K562 (cell line): ENCODE results near the gene SNX27. TPM values are rescaled to one million over a fixed set of nuclear protein-coding genes. Genes with fewer than 3 reads are reported as not detected.

Source experiments
- DMBX1 ChIP-seq: fragments of 250-450 bp; sonication (Bioruptor Pico); IDR thresholded peaks from 2 replicates; pipeline ENCODE4 v1.8.0; 2022; ENCODE audit warnings: inconsistent platforms, mild to moderate bottlenecking, moderate library complexity, borderline replicate concordance
- JUN ChIP-seq, 2 experiments: sonication (generic) in 1 of 2; formaldehyde crosslinking in 1 of 2; IDR thresholded peaks; 2 replicates each; pipeline versions ENCODE4 v1.6.1 to v1.8.0; 2012 to 2022; ENCODE audit warnings: borderline replicate concordance in 2 of 2, mild to moderate bottlenecking in 2 of 2, improper control_type of control experiment in 1 of 2, low read depth in 1 of 2, low read length in 1 of 2, missing genetic modification reagents in 1 of 2
- PREB ChIP-seq: sonication (generic); formaldehyde crosslinking; IDR thresholded peaks from 2 replicates; pipeline ENCODE4 v1.8.1; 2023; ENCODE audit warnings: mild to moderate bottlenecking, missing genetic modification reagents
- PYGO2 ChIP-seq: fragments of 450-650 bp; IDR thresholded peaks from 2 replicates; pipeline ENCODE4 v1.6.1; 2016; ENCODE audit warnings: mild to moderate bottlenecking, missing genetic modification characterization, moderate library complexity, missing compliant biosample characterization
- RREB1 ChIP-seq: fragments of 250-450 bp; sonication (Bioruptor Pico); IDR thresholded peaks from 2 replicates; pipeline ENCODE4 v1.4.0; 2020
- ZFPM2 ChIP-seq: fragments of 250-450 bp; sonication (Bioruptor Pico); IDR thresholded peaks from 2 replicates; pipeline ENCODE4 v1.5.1; 2022; ENCODE audit warnings: mild to moderate bottlenecking
- polyA plus RNA-seq, 8 experiments: library from polyadenylated mRNA; depleted of rRNA in 4 of 8; stranded (reverse) in 5 of 8; unstranded in 3 of 8; fragments of >200 nt; fragmentation: Nextera tagmentation in 2 of 8; fragmentation: Illumina TruSeq in 1 of 8; extraction: Ambion mirVana in 2 of 8; extraction: Trizol in 1 of 8; gene quantifications; 2 replicates each; pipeline versions ENCODE4 v1.2.1 to v1.2.3, GENCODE V29; 2011 to 2014; ENCODE audit warnings: inconsistent platforms in 1 of 8, missing spikeins in 1 of 8
- total RNA-seq, 7 experiments: library from RNA; depleted of rRNA in 6 of 7; stranded (reverse); fragments of >200 nt in 6 of 7; fragmentation: Illumina TruSeq in 2 of 7; extraction: Trizol in 2 of 7; gene quantifications; 2 replicates each; pipeline versions ENCODE4 v1.2.1 to v1.2.3, GENCODE V29; 2011 to 2021; ENCODE audit warnings: low replicate concordance in 1 of 7
- TF ChIP-seq, protein P1 (sequence below), 2 experiments: fragments of 450-650 bp in 1 of 2; sonication (generic) in 1 of 2; formaldehyde crosslinking in 1 of 2; IDR thresholded peaks; 2 replicates each; pipeline versions ENCODE4 v1.7.1 to v1.9.0; 2016 to 2022; ENCODE audit warnings: inconsistent platforms in 1 of 2, mild to moderate bottlenecking in 1 of 2, missing genetic modification reagents in 1 of 2

The SNX27 gene
- total and polyA plus RNA-seq, 9 of the 15 experiments (the other 6 are each of a cell fraction or from before 2014, with no cell fraction given): 4.5 to 18.7 (median 10.1) TPM

- TF ChIP-seq PREB (CRISPR knock-in tag) (no peak), PYGO2 (tag) (0 out of 2 replicates have a peak, but pooled peaks have one; percentile 66), ZFPM2 (CRISPR knock-in tag) (no peak), JUN (IDR thresholded peaks at IDR 0.05; ENCODE audit: borderline replicate concordance, low read depth, low read length) (peak; percentile 85), JUN (CRISPR knock-in tag; IDR thresholded peaks at IDR 0.05; ENCODE audit: borderline replicate concordance) (no peak), RREB1 (no peak), DMBX1 (CRISPR knock-in tag) (peak; percentile 85)
- TF ChIP-seq, protein P1, sequence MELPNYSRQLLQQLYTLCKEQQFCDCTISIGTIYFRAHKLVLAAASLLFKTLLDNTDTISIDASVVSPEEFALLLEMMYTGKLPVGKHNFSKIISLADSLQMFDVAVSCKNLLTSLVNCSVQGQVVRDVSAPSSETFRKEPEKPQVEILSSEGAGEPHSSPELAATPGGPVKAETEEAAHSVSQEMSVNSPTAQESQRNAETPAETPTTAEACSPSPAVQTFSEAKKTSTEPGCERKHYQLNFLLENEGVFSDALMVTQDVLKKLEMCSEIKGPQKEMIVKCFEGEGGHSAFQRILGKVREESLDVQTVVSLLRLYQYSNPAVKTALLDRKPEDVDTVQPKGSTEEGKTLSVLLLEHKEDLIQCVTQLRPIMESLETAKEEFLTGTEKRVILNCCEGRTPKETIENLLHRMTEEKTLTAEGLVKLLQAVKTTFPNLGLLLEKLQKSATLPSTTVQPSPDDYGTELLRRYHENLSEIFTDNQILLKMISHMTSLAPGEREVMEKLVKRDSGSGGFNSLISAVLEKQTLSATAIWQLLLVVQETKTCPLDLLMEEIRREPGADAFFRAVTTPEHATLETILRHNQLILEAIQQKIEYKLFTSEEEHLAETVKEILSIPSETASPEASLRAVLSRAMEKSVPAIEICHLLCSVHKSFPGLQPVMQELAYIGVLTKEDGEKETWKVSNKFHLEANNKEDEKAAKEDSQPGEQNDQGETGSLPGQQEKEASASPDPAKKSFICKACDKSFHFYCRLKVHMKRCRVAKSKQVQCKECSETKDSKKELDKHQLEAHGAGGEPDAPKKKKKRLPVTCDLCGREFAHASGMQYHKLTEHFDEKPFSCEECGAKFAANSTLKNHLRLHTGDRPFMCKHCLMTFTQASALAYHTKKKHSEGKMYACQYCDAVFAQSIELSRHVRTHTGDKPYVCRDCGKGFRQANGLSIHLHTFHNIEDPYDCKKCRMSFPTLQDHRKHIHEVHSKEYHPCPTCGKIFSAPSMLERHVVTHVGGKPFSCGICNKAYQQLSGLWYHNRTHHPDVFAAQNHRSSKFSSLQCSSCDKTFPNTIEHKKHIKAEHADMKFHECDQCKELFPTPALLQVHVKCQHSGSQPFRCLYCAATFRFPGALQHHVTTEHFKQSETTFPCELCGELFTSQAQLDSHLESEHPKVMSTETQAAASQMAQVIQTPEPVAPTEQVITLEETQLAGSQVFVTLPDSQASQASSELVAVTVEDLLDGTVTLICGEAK (IDR thresholded peaks at IDR 0.05): no peak
- TF ChIP-seq, protein P1 (CRISPR knock-in tag; IDR thresholded peaks at IDR 0.05): no peak
These were observed 15.5 kb upstream of the SNX27 start (continued) for GRCh38 chr1:151596166-151596953.
